Measurements from ENCODE around the gene CDAN1. TPM values are rescaled to one million over a fixed set of nuclear protein-coding genes. Genes with fewer than 3 reads are reported as not detected.

Gene CDAN1
- total RNA-seq, 2 donors from 2014 or later, result 3.5 to 6.1 TPM

DNA sequence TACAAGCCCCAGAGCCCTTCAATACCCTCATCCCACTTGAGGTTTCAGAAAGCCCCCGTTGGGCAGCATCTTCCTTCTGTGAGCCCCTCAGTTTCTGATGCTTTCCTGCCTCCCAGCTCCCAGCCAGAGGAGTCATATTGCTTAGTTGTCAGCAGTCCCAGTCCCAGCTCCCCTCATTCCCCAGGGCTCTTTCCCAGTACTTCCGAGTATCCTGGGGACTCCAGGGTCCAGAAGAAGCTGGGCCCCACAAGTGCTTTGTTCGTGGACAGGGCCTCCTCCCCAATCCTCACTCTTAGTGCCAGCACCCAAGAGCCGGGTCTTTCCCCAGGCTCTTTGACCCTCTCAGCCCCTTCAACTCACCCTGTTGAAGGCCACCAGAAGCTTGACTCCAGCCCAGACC, 43.9 kb downstream of the CDAN1 start:
- Histone ChIP-seq H3K4me3 (no peak overlapping the region), H3K4me1 (no peaks in the 10 kb centered on the region), H3K27me3 (no peaks in the 10 kb centered on the region), H3K36me3 (peaks cover 61% of the 10 kb centered on the region), H3K27ac (no peak overlapping the region), H3K9me3 (no peaks in the 10 kb centered on the region)
- TF ChIP-seq, protein P1, sequence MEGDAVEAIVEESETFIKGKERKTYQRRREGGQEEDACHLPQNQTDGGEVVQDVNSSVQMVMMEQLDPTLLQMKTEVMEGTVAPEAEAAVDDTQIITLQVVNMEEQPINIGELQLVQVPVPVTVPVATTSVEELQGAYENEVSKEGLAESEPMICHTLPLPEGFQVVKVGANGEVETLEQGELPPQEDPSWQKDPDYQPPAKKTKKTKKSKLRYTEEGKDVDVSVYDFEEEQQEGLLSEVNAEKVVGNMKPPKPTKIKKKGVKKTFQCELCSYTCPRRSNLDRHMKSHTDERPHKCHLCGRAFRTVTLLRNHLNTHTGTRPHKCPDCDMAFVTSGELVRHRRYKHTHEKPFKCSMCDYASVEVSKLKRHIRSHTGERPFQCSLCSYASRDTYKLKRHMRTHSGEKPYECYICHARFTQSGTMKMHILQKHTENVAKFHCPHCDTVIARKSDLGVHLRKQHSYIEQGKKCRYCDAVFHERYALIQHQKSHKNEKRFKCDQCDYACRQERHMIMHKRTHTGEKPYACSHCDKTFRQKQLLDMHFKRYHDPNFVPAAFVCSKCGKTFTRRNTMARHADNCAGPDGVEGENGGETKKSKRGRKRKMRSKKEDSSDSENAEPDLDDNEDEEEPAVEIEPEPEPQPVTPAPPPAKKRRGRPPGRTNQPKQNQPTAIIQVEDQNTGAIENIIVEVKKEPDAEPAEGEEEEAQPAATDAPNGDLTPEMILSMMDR (IDR thresholded peaks at IDR 0.05), result no peak
- no peak for DNase-seq (ENCODE audit: low spot score)

DNA sequence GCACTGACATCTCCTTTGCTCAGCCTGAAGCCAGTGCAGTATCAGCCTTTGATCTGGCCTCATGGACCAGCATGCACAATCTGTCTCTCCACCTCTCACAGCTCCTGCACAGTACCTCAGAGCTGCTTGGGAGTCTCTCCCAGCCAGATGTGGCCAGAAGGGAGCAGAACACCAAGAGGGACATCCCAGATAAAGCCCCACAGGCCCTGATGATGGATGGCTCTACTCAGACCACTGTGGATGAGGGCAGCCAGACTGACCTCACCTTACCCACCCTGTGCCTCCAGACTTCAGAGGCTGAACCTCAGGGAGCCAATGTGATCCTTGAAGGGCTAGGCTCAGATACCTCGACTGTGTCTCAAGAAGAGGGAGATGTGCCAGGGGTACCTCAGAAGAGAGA, 44.4 kb downstream of the CDAN1 start:
- TF ChIP-seq, protein P1 (IDR thresholded peaks at IDR 0.05), result no peak
- H3K27ac ChIP-seq, result no peak overlapping the region
- H3K4me1 ChIP-seq, result no peaks in the 10 kb centered on the region
- H3K36me3 ChIP-seq, result peaks cover 61% of the 10 kb centered on the region
- H3K9me3 ChIP-seq, result no peaks in the 10 kb centered on the region
- H3K27me3 ChIP-seq, result no peaks in the 10 kb centered on the region
- no peak for DNase-seq (ENCODE audit: low spot score)
- no peak overlapping the region for H3K4me3 ChIP-seq

DNA sequence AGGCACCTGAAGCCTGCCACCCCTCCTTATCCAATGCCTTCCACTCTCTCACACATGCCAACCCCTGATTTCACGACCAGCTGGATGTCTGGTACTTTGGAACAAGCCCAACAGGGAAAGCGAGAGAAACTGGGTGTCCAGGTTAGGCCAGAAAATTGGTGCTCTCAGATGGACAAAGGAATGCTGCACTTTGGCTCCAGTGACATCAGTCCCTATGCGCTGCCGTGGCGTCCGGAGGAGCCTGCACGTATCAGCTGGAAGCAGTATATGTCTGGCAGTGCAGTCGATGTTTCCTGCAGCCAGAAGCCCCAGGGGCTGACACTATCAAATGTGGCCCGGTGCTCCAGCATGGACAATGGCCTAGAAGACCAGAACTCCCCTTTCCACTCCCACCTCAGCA, 45.2 kb downstream of the CDAN1 start:
- TF ChIP-seq, protein P1 (IDR thresholded peaks at IDR 0.05), result no peak
- Histone ChIP-seq H3K36me3 (peaks cover 68% of the 10 kb centered on the region), H3K27ac (no peak overlapping the region), H3K27me3 (no peaks in the 10 kb centered on the region), H3K9me3 (no peaks in the 10 kb centered on the region), H3K4me3 (no peak overlapping the region), H3K4me1 (no peaks in the 10 kb centered on the region)
- DNase-seq (ENCODE audit: low spot score), result no peak

DNA sequence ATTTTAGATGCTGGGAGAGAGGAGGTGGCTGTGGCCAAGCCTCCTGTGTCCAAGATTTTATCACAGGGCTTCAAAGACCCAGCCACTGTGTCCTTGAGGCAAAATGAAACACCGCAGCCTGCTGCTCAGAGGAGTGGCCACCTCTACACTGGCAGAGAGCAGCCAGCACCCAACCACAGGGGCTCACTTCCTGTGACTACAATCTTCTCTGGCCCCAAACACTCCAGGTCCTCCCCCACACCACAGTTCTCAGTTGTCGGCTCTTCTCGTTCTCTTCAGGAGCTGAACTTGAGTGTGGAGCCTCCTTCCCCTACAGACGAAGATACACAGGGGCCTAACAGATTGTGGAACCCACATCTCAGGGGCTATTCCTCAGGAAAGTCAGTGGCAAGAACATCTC, 45.6 kb downstream of the CDAN1 start:
- Histone ChIP-seq H3K27me3 (no peaks in the 10 kb centered on the region), H3K4me1 (no peaks in the 10 kb centered on the region), H3K9me3 (no peaks in the 10 kb centered on the region), H3K36me3 (peaks cover 68% of the 10 kb centered on the region), H3K27ac (no peak overlapping the region), H3K4me3 (no peak overlapping the region)
- no peak for DNase-seq (ENCODE audit: low spot score)
- TF ChIP-seq, protein P1 (IDR thresholded peaks at IDR 0.05), result no peak

DNA sequence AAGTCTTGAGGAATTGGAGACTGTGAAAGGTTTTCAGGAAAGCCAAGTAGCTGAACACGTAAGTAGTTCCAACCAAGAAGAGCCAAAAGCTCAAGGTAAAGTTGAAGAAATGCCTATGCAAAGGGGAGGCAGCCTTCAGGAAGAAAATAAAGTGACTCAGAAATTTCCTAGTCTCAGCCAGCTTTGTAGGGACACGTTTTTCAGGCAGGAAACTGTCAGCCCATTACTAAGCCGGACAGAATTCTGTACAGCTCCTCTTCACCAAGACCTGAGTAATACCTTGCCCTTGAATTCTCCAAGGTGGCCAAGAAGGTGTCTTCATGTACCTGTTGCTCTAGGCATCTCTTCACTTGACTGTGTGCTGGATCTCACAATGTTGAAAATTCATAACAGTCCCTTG, 48.6 kb downstream of the CDAN1 start:
- DNase-seq (ENCODE audit: low spot score), result no peak
- Histone ChIP-seq H3K27ac (no peak overlapping the region), H3K4me1 (no peaks in the 10 kb centered on the region), H3K27me3 (no peaks in the 10 kb centered on the region), H3K4me3 (no peak overlapping the region), H3K9me3 (no peaks in the 10 kb centered on the region), H3K36me3 (peaks cover 66% of the 10 kb centered on the region)
- TF ChIP-seq, protein P1 (IDR thresholded peaks at IDR 0.05), result no peak

DNA sequence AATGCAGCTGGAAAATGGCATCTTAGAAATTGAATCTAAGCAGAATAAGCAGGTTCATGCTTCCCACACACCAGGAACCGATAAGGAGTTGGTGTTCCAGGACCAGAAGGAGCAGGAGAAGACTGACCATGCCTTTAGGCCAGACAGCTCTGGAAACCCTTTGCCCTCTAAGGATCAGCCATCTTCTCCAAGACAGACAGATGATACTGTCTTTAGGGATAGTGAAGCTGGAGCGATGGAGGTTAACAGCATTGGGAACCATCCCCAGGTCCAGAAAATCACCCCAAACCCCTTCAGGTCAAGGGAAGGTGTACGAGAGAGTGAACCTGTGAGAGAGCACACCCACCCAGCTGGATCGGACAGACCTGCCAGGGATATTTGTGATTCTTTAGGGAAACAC, 49.2 kb downstream of the CDAN1 start:
- peaks cover 64% of the 10 kb centered on the region for H3K36me3 ChIP-seq
- no peaks in the 10 kb centered on the region for H3K4me1 ChIP-seq
- no peak overlapping the region for H3K4me3 ChIP-seq
- DNase-seq (ENCODE audit: low spot score), result no peak
- no peak overlapping the region for H3K27ac ChIP-seq
- no peaks in the 10 kb centered on the region for H3K9me3 ChIP-seq
- TF ChIP-seq, protein P1 (IDR thresholded peaks at IDR 0.05), result no peak
- H3K27me3 ChIP-seq, result no peaks in the 10 kb centered on the region
